NCI-H345 treated with DMSO at 0.1 percent for 48 hours (cell line): Measurements from ENCODE around the gene SAYSD1.

Experiments used
- DNase-seq: peaks from one replicate; lab custom pipeline; 2025; ENCODE audit not compliant: unreplicated experiment; lab: John Stamatoyannopoulos, UW

The SAYSD1 gene

DNA sequence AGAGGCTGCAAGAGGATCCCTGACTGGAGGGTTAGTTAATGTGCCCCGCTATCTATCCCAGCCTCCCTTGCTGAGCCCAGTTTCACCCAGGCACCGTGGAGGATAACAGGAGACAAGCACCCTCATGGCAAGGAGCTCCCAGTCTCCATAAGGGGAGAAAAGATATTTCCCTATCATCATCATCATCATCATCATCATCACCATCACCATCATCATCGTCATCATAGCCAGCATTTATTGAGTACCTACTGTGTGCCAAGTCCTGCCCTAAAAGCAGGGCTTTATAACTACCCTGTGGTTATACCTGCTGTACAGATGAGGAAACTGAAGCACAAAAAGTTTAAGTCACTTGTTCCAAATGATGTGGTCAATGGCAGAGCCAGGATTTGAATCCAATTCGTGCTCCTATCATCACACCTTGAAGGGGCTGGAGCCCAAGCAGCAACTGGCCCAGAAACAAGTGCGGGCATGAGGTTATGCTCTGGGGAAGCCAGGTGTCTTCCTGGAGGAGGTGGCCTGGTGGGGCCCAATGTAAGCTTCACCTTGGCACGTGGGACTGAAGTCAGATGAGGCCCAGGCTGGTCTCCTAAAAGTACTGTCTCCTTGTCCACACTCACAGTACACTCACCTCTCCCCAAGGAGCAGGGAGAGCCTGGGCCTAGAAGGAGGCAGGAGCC, 56.4 kb downstream of the SAYSD1 start:
- DNase-seq, result no peak

DNA sequence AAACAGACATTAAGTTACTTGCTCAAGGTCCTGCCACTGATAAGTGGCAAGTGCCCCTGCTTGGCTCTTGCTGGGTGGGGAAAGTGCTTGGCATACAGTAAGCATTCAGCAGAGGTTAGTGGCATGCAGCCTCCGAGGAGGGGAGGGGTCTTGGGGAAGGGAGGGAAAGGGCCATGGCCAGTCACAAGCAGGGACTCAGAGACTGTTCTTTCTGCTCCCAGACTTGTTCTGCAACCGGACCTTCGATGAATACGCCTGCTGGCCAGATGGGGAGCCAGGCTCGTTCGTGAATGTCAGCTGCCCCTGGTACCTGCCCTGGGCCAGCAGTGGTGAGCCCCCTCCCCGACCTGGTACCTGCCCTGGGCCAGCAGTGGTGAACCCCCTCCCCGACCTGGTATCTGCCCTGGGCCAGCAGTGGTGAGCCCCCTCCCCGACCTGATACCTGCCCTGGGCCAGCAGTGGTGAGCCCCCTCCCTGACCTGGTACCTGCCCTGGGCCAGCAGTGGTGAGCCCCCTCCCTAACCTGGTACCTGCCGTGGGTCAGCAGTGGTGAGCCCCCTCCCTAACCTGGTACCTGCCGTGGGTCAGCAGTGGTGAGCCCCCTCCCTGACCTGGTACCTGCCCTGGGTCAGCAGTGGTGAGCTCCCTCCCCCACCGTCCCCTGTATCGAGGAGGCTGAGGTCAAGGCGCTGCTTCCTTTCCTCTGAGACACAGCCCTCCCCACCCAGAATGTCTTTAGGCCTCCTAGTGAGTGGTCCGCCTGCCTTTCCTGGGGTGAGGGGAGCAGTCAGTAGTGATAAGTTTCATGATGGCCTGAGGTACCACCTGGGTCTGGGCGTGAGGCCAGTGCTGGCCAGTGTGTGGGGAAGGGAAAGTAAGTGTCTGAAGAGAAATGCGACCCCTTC, 57.5 kb downstream of the SAYSD1 start:
- DNase-seq, result no peak

DNA sequence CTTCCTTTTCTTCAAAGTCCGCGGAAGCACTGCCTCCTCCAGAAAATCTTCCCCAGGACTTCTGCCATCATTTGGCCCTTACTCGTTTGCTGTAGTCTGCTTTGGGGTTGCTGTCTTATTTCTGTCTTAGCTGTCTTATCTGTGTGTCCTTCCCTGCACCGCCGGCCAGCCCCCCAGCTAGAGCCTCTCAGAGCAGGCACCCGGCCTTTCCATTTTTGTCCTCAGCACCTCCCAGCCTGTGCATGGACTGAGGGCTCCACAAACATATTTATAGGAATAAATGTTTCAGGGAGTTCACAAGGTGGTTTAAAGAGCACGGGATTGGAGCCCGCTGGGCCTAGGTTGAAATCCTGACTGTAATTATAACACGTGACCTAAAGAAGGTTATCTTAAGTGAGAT, 58.3 kb downstream of the SAYSD1 start:
- DNase-seq, result no peak

DNA sequence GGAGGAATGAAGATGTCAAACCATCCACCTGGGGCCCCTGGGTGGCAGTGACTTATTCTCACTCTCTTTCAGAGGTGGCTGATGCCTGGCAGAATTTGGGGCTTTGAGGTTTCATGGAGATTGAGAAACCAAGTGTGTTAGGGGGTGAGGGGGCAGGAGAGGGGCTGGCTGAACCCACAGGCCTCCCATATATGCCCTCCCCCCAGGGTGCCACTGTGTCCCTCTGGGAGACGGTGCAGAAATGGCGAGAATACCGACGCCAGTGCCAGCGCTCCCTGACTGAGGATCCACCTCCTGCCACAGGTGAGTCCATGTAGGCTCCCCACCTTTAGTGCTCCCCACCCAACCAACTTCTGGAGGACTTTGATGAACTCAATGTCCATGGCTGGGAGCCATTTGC, 58.8 kb downstream of the SAYSD1 start:
- DNase-seq, result no peak

DNA sequence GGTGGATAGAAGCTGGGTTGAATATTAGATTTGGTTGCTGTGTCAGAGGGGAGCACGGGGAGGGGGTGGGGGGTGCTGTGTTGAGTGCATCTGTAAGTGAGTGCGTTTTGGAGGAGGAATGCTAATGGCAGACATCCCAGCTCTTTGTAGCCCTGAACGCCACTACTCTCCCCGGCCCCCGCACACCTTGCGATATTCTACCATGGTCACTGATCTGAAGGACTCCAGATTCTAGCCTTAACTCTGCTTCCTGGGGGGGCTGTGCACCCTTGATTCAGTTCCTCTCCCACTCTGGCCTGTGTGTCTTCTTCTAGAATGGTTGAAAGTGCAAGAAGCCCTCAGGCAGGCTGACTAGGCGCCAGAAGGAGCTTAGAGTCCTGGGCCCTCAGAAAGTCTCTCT, 59.3 kb downstream of the SAYSD1 start:
- no peak for DNase-seq

DNA sequence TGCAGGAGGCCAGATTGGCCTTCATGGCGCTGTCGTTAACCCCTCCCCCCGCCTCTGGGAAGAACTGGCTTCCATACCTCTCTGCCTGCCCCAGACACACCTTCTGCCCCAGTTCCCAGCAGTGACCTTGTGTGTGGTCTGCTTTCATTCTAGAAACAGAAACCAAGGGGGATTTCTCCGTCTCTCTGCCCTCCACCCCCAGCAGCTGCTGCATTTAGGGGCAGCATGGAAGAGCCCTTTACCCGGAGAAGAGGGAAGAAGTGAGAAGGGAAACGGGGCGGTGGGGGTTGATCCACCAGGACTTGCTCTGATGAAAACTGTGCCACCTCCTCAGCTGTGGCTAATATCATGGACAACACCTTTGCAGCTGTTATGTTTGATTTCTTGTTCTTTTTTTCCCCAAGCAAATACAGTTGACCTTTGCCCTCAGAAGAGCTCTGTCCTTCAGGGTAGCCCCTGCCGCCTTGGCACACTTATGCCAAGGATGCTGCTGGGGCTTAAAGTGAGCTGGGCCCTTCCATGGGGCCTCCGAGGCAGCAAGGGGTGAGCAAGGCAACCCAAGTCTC, 60.3 kb downstream of the SAYSD1 start:
- DNase-seq, result no peak
